ENCODE results near the gene ANKRD13C. TPM values are rescaled to one million over a fixed set of nuclear protein-coding genes. Genes with fewer than 3 reads are reported as not detected.

The ANKRD13C gene
- polyA plus RNA-seq, 1 of the 3 experiments (the other 2 are of a cell fraction) = 5.2 TPM

DNA sequence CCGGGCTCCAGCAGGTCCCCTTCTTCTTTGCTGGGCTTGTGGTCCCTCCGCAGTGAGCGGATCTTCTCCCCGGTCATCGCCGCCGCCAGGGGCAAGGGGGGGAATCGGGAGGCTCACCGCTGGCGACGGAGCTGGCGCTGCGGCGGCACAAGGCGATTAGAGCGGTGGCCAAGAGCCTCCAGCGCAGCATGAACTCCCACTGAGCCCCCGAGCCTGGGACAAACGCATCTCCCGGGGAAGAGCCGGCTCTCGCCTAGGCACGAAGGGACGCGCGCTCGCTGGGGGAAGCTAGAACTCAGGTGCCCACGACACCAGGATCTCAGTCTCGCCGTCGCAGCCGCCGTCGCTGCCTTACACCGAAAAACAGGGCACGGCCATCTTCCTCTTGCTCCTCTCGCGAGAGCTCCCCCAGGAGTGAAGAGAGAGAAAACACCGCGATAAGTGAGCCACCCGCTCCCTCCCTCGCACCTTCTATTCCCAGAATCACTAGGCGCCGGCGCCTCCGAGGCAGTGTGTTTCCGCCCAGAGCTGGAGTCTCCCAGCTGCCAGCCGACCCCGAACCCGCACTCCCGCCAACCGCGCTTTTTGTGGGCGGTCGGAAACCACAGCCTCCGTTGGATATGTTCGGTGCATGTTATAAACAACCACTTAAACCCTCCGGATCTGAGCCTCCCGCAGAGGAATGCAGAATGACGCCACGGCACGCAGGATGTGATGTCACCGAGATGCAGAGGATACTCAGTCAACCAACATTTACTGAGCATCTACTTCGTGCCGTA, at the start of gene ANKRD13C (continued):
- TF ChIP-seq, protein P1, sequence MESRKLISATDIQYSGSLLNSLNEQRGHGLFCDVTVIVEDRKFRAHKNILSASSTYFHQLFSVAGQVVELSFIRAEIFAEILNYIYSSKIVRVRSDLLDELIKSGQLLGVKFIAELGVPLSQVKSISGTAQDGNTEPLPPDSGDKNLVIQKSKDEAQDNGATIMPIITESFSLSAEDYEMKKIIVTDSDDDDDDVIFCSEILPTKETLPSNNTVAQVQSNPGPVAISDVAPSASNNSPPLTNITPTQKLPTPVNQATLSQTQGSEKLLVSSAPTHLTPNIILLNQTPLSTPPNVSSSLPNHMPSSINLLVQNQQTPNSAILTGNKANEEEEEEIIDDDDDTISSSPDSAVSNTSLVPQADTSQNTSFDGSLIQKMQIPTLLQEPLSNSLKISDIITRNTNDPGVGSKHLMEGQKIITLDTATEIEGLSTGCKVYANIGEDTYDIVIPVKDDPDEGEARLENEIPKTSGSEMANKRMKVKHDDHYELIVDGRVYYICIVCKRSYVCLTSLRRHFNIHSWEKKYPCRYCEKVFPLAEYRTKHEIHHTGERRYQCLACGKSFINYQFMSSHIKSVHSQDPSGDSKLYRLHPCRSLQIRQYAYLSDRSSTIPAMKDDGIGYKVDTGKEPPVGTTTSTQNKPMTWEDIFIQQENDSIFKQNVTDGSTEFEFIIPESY (IDR thresholded peaks at IDR 0.05; ENCODE audit: borderline replicate concordance, low read depth) = peak; percentile 99
- no peak for TF ChIP-seq NFIC (IDR thresholded peaks at IDR 0.05; ENCODE audit: borderline replicate concordance)
- TF ChIP-seq, protein P2, sequence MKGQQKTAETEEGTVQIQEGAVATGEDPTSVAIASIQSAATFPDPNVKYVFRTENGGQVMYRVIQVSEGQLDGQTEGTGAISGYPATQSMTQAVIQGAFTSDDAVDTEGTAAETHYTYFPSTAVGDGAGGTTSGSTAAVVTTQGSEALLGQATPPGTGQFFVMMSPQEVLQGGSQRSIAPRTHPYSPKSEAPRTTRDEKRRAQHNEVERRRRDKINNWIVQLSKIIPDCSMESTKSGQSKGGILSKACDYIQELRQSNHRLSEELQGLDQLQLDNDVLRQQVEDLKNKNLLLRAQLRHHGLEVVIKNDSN (IDR thresholded peaks at IDR 0.05; ENCODE audit: borderline replicate concordance, low read depth) = no peak; the same call in 1 of the 2 replicates
- TF ChIP-seq ELF1 (IDR thresholded peaks at IDR 0.05) = 0 out of 2 replicates have a peak, but pooled peaks have one; percentile 23
- TF ChIP-seq MEF2A (IDR thresholded peaks at IDR 0.05; ENCODE audit: borderline replicate concordance, low read depth) = no peak
- TF ChIP-seq RAD21 (IDR thresholded peaks at IDR 0.05; ENCODE audit: low read length) = no peak
- no peak for TF ChIP-seq FOSL2 (IDR thresholded peaks at IDR 0.05; ENCODE audit: borderline replicate concordance, low read depth)
- no peak; the same call in 1 of the 2 replicates for TF ChIP-seq CTCF (IDR thresholded peaks at IDR 0.05)
- TF ChIP-seq RFX5 (IDR thresholded peaks at IDR 0.05; ENCODE audit: low read length) = 0 out of 2 replicates have a peak, but pooled peaks have one; percentile 5

GRCh38 chr1:70403759-70404158, 49.2 kb upstream of the ANKRD13C start:
- Histone ChIP-seq H3K27ac (ENCODE audit: low read depth in 2 of 2, low read length in 1 of 2) (no peak overlapping the region), H3F3A (replicated peaks; ENCODE audit: insufficient read depth) (no peaks in the 10 kb centered on the region), H3K9ac (no peak overlapping the region), H3K4me2 (no peak overlapping the region), H3K36me3 (replicated peaks in 1 of 2; ENCODE audit: control insufficient read depth in 1 of 2, insufficient read depth in 2 of 2, low read length in 1 of 2) (no peaks in the 10 kb centered on the region), H2AFZ (ENCODE audit: low read depth) (no peak overlapping the region), H3K9me2 (no peaks in the 10 kb centered on the region), H3K9me3 (no peaks in the 10 kb centered on the region), H3K27me3 (ENCODE audit: insufficient read depth) (no peaks in the 10 kb centered on the region), H4K20me1 (ENCODE audit: insufficient read depth) (no peaks in the 10 kb centered on the region), H3K4me1 (ENCODE audit: control insufficient read depth in 1 of 2, insufficient read depth in 2 of 2, low read depth in 1 of 2, low read length in 1 of 2) (no peaks in the 10 kb centered on the region), H3K79me2 (ENCODE audit: insufficient read depth) (no peaks in the 10 kb centered on the region), H3K4me3 (ENCODE audit: low read depth in 2 of 2, low read length in 1 of 2) (no peak overlapping the region)
- TF ChIP-seq YY1 (IDR thresholded peaks at IDR 0.05; ENCODE audit: low read depth) = no peak
- TF ChIP-seq, protein P2 (IDR thresholded peaks at IDR 0.05; ENCODE audit: borderline replicate concordance, low read depth) = no peak
- POLR2A ChIA-PET = no interaction called here
- 74% methylated on average over 2 of the region's 2 CpGs for WGBS (ENCODE audit: low lambda C conversion rate)
- DNase-seq = no peak
- CTCF ChIA-PET = no interaction called here
